ENCODE measurements around the gene FUT7. TPM values are rescaled to one million over a fixed set of nuclear protein-coding genes. Genes with fewer than 3 reads are reported as not detected.

The FUT7 gene
- total and polyA plus RNA-seq, 11 donors = 0.15 to 0.48 (median 0.17) TPM; not detected in 8

GRCh38 chr9:137068539-137069507 is 36.9 kb upstream of the FUT7 start:
- Histone ChIP-seq H3K27ac (no peak overlapping the region), H3K9me3 (no peaks in the 10 kb centered on the region), H3K4me1 (peaks cover 0 to 43% (median 13%) of the 10 kb centered on the region in 12 donors), H3K4me3 (peak overlapping the region in 1 of 12 donors; percentile 58), H3K27me3 (peaks cover 0 to 14% (median 5%) of the 10 kb centered on the region in 9 donors), H3K36me3 (no peaks in the 10 kb centered on the region)
- intact Hi-C loops (cut with DNase I) = loop anchor here in 2 of 10 donors (5.0 to 10.0 kb wide), 2 partner anchors 282 to 284 kb away; no protein-coding TSS in a partner anchor
- TF ChIP-seq POLR2A (IDR thresholded peaks at IDR 0.05) (no peak), CTCF (IDR thresholded peaks at IDR 0.05) (no peak)
- 84 to 94% (median 92%) methylated on average over 15 to 17 of the region's 17 CpGs for WGBS, 4 donors
- ATAC-seq (no peak), DNase-seq (peak in 2 of 5 donors; percentile 21 to 31)

GRCh38 chr9:137067860-137068538 is 36.1 kb upstream of the FUT7 start:
- ATAC-seq (peak in 3 of 4 donors; percentile 40 to 47 (median 44)), DNase-seq (peak; percentile 72 to 89 (median 82))
- intact Hi-C loops (cut with DNase I) = loop anchor here in 5 of 10 donors (1.0 to 10.0 kb wide), 5 partner anchors 19 to 283 kb away; partner anchors contain the start of gene NPDC1 (in 2 of the 5)
- TF ChIP-seq CTCF (IDR thresholded peaks at IDR 0.05) (peak; percentile 70 to 85 (median 78)), POLR2A (IDR thresholded peaks at IDR 0.05) (no peak)
- Histone ChIP-seq H3K4me1 (peaks cover 0 to 38% (median 14%) of the 10 kb centered on the region in 12 donors), H3K4me3 (no peak overlapping the region), H3K9me3 (no peaks in the 10 kb centered on the region), H3K36me3 (no peaks in the 10 kb centered on the region), H3K27me3 (peaks cover 0 to 14% (median 5%) of the 10 kb centered on the region in 9 donors), H3K27ac (no peak overlapping the region)
- 43 to 61% (median 56%) methylated on average over 6 to 12 of the region's 12 CpGs for WGBS, 4 donors

- 91 to 98% (median 94%) methylated on average over 16 to 26 of the region's 26 CpGs for WGBS, 4 donors
- intact Hi-C loops (cut with DNase I) = loop anchor here in 4 of 10 donors (2.0 to 10.0 kb wide), 4 partner anchors 17 to 281 kb away; partner anchors contain the start of gene NPDC1 (in 1 of the 4)
These were observed 34.4 kb upstream of the FUT7 start for GRCh38 chr9:137066096-137066861.

More at GRCh38 chr9:137066096-137066861, 34.4 kb upstream of the FUT7 start:
- Histone ChIP-seq H3K4me3 (no peak overlapping the region), H3K36me3 (no peaks in the 10 kb centered on the region), H3K4me1 (peaks cover 0 to 28% (median 11%) of the 10 kb centered on the region in 12 donors), H3K27me3 (peaks cover 0 to 14% (median 5%) of the 10 kb centered on the region in 9 donors), H3K27ac (no peak overlapping the region), H3K9me3 (no peaks in the 10 kb centered on the region)
- ATAC-seq (no peak), DNase-seq (no peak)
- TF ChIP-seq CTCF (IDR thresholded peaks at IDR 0.05) = no peak
- no peak for TF ChIP-seq POLR2A (IDR thresholded peaks at IDR 0.05)
